Activated CD4-positive, alpha-beta memory T cell treated with anti-CD3 and anti-CD28 coated beads, Interleukin-2, amount 10 ng/mL, durations not matched to agents 7 days and 5 days (primary cell): ENCODE data around the gene ADI1. TPM values are rescaled to one million over a fixed set of nuclear protein-coding genes. Genes with fewer than 3 reads are reported as not detected.

Experiments
- CTCF ChIA-PET: fragments of 350-600 bp; sonication (Branson Sonifier 250); formaldehyde crosslinking; loops from one replicate; lab custom pipeline; 2021; ENCODE audit warnings: antibody characterized with exemption, inconsistent platforms; lab: Charles Lee
- POLR2A ChIA-PET: fragments of 350-600 bp; sonication (Branson Sonifier 250); formaldehyde crosslinking; loops from one replicate; lab custom pipeline; 2021; ENCODE audit warnings: antibody characterized with exemption; lab: Charles Lee
- DNase-seq: peaks from one replicate; pipeline ENCODE4 v3.0.0-alpha.2; 2020
- H3K27ac Mint-ChIP-seq: one replicate; pipeline ENCODE4 v1.8.0; 2021; ENCODE audit warnings: mild to moderate bottlenecking, mixed read lengths
- H3K27me3 Mint-ChIP-seq: one replicate; pipeline ENCODE4 v1.8.0; 2021; ENCODE audit warnings: mixed read lengths
- H3K36me3 Mint-ChIP-seq: one replicate; pipeline ENCODE4 v1.8.0; 2021; ENCODE audit warnings: low read depth, mixed read lengths
- H3K4me1 Mint-ChIP-seq: one replicate; pipeline ENCODE4 v1.8.0; 2021; ENCODE audit warnings: mixed read lengths
- H3K4me3 Mint-ChIP-seq: one replicate; pipeline ENCODE4 v1.8.0; 2021; ENCODE audit warnings: mild to moderate bottlenecking, mixed read lengths
- H3K9me3 Mint-ChIP-seq: one replicate; pipeline ENCODE4 v1.8.0; 2021; ENCODE audit warnings: mixed read lengths
- total RNA-seq, 2 experiments: library from RNA; stranded (reverse); gene quantifications; one replicate each; pipeline ENCODE4 v1.2.3, GENCODE V29; 2021

ADI1 gene
- total RNA-seq, 2 experiments from 2014 or later = 28.5 to 34.1 TPM

DNA sequence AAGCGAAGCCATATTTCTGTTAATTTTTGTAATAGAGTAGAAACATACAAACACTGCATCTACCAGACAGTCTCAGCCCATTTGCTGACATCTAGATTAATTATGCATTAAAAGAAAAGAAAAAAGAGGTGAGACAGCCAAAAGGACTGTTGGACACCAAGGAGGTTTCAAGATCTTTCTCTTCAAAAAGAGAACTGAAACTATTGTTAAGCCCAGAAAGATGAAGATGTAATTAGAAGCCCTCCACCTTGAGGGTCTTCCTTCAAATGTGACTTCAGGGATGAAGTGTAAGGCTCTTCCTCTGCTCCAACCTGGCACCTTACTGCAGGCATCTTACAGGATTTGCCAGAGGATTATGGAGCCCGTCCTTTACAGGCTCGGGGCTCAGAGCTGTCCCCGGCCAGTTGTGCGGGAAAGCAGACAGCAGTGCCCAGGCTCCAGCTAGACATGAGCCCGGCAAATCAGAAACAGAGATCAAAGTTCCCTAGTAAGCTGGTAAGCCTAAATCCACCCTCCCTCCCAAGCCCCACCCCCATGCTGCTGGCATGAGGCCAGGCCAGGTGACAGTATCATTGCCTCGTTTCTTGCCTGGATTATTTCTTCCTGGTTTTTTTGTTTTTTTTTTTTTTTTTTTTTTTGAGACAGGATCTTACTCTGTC is 38.9 kb downstream of the ADI1 start:
- Mint-ChIP-seq H3K27ac (no peak overlapping the region), H3K4me3 (no peak overlapping the region), H3K27me3 (no peaks in the 10 kb centered on the region), H3K9me3 (no peaks in the 10 kb centered on the region), H3K36me3 (peaks cover 15% of the 10 kb centered on the region), H3K4me1 (no peaks in the 10 kb centered on the region)
- CTCF ChIA-PET = interaction anchor here (0.7 kb wide), 2 partner anchors 11 to 95 kb away, joined by 3 read pairs; no protein-coding TSS in a partner anchor
- POLR2A ChIA-PET = no interaction called here
- no peak for DNase-seq

DNA sequence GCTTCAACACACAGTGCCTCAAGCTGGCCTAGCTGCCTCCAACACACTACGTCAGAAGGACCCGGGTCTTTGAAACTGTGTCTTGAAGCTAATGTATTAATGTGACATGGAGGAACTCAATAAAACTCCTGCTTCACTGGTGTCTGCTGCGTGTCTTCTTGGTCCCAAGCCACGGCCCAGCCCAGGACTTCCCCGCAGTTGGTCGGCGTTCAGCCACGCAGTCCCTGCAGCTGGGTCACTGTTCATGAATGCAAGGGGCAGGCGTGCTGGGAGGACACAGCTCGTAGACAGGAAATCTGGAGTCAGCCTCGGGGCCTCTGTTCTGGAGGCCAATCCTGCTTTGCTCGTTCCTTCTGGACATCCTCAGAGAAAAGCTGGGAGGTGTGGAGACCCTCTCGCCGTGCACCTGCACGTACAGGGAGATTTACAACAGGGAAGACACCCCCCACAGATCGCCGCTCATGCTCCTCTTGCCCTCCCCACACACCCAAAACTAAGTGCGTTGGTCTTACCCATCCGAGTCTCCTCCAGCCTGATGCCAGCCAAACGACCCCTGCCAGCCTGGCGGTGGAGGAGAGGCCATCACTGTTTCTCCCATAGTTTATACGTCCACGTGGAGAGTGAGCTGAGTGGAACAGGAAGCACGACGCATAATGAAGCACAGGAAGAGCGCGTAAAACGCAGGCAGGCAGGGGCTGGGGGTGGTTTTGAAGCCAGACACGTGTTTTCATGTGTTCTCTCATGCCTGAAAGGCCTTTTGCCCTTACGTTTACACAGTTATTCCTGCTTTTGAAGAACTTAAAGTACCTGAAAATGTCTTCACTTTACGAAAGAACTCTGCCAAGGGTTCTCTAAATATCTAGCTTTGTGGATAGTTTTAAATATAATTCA is 39.7 kb downstream of the ADI1 start:
- DNase-seq = no peak
- no peaks in the 10 kb centered on the region for H3K27me3 Mint-ChIP-seq
- POLR2A ChIA-PET = interaction anchor here (0.5 kb wide), 1 partner anchor 99 kb away, joined by 3 read pairs; no protein-coding TSS in a partner anchor
- no peak overlapping the region for H3K27ac Mint-ChIP-seq
- H3K36me3 Mint-ChIP-seq = peaks cover 15% of the 10 kb centered on the region
- CTCF ChIA-PET = no interaction called here
- H3K4me1 Mint-ChIP-seq = no peaks in the 10 kb centered on the region
- no peaks in the 10 kb centered on the region for H3K9me3 Mint-ChIP-seq
- no peak overlapping the region for H3K4me3 Mint-ChIP-seq

DNA sequence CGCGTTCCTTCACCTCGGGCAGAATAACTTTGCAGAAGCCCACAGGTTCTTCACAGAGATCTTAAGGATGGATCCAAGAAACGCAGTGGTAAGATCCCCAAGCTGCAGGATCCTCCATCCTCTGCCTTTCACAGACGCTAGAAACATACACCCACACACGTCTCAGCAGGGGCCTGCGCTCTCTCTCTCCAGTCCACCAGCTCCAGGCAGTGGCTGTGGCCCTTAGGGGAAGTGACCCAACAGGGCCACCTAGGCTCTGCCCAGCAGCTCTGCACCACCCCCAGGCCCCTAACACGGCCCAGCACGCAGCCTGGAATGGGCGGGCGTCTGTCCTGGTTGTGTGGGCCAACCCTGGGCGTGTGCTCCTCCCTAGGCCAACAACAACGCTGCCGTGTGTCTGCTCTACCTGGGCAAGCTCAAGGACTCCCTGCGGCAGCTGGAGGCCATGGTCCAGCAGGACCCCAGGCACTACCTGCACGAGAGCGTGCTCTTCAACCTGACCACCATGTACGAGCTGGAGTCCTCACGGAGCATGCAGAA is 40.4 kb downstream of the ADI1 start:
- Mint-ChIP-seq H3K9me3 (no peaks in the 10 kb centered on the region), H3K4me3 (no peak overlapping the region), H3K27me3 (no peaks in the 10 kb centered on the region), H3K4me1 (no peaks in the 10 kb centered on the region), H3K27ac (no peak overlapping the region), H3K36me3 (peaks cover 15% of the 10 kb centered on the region)
- DNase-seq = no peak
- POLR2A ChIA-PET = no interaction called here
- CTCF ChIA-PET = no interaction called here

DNA sequence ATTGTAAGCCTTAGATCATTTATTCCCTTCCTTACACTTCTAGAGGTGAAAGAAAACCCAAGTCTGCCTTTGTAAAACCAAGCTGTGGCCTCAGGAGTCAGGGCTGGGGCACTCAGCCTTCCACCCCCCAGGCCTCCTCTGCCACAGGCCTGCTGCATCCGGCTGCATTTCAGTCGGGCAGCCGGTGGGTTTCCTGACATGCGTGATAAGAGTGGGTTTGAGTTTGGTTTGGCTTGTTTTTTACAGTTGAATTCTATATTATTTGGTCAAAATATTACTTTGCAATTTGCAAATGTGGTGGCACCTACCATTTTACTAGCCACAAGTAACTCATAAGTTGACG is 42.4 kb downstream of the ADI1 start:
- Mint-ChIP-seq H3K27me3 (no peaks in the 10 kb centered on the region), H3K9me3 (no peaks in the 10 kb centered on the region), H3K27ac (no peak overlapping the region), H3K4me1 (no peaks in the 10 kb centered on the region), H3K36me3 (peaks cover 15% of the 10 kb centered on the region), H3K4me3 (no peak overlapping the region)
- ChIA-PET CTCF (no interaction called here), POLR2A (no interaction called here)
- no peak for DNase-seq

DNA sequence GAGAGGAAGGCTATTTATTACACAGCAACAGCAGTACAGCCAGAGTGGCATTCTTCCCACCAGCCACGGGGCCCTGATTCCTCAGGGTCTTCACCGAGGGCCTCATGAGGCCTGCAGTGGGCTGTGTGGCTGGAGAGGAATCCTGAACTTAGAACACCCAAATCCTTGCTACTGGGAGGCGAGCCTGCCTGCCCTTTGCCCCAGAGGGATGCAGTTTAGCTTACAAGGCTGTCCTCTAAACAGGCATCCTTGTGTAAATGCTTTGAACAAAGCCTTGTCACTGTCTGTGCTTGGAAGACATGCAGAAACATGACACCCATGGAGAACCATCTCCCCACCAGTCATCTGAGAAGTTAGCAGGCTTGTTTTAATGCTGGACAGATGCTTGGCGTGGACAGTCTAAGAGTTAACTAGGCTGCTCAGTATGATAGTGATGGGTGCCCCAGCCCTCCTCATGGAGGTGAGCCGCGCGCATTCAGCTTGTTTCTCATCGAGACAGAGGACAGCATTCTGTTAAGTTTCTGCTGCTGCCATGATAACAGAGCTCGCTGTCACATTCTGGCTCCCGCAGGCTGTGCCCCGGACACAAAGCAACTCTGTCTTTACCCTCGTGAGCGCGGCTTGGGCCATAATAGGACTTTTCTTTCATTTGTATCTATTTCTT is 42.9 kb downstream of the ADI1 start:
- no peak overlapping the region for H3K27ac Mint-ChIP-seq

DNA sequence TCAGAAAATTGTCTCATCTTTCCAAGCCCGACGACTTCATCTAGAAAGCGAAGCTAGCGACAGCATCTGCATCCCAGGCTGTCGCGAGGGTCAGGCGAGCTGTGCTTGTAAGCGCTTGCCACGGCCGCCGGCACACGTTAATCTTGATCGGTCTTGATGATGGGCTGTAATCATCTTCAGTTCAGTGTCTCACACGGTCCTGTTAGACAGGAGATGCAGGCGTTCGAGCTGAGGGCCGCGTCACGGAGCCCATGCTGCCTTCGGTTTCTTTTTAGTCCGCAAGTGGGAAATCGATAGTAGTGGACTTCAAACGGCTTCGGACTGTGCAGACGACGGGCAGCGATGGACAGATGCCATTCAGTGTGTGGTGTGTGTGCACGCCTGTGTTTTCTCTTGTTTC is 43.6 kb downstream of the ADI1 start:
- no peak overlapping the region for H3K27ac Mint-ChIP-seq
- no peak for DNase-seq
- H3K4me1 Mint-ChIP-seq = no peaks in the 10 kb centered on the region
- no peaks in the 10 kb centered on the region for H3K27me3 Mint-ChIP-seq
- ChIA-PET CTCF (no interaction called here), POLR2A (no interaction called here)
- H3K36me3 Mint-ChIP-seq = peaks cover 15% of the 10 kb centered on the region
- no peaks in the 10 kb centered on the region for H3K9me3 Mint-ChIP-seq
- H3K4me3 Mint-ChIP-seq = no peak overlapping the region

More for the DNA sequence above, 42.9 kb downstream of the ADI1 start:
- H3K4me1 Mint-ChIP-seq = no peaks in the 10 kb centered on the region
- no peak overlapping the region for H3K4me3 Mint-ChIP-seq
- H3K36me3 Mint-ChIP-seq = peaks cover 15% of the 10 kb centered on the region
- ChIA-PET CTCF (no interaction called here), POLR2A (no interaction called here)
- no peaks in the 10 kb centered on the region for H3K27me3 Mint-ChIP-seq
- no peaks in the 10 kb centered on the region for H3K9me3 Mint-ChIP-seq
- no peak for DNase-seq

DNA sequence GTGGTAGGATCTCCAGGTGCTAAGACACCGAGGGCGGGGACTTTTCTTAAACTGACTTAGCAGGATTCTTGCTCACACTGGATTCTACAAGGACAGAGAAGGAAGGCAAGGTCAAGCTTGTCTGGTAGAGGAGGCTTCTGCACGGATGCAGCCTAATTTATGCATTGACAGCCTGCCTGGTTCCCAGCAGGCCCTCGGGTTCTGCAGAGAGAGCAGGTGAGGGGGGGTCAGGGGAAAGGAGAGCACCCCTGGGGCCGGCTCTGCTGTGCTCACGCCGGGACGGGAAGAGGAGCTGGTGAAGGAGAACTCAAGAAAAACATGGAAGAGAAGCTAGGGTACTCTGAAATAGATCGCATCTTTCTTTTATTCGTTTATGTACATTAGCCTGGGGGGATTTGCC is 46.4 kb downstream of the ADI1 start:
- peaks cover 15% of the 10 kb centered on the region for H3K36me3 Mint-ChIP-seq
- ChIA-PET POLR2A (no interaction called here), CTCF (no interaction called here)
- no peaks in the 10 kb centered on the region for H3K4me1 Mint-ChIP-seq
- no peaks in the 10 kb centered on the region for H3K9me3 Mint-ChIP-seq
- DNase-seq = no peak
- no peak overlapping the region for H3K4me3 Mint-ChIP-seq
- no peak overlapping the region for H3K27ac Mint-ChIP-seq
- no peaks in the 10 kb centered on the region for H3K27me3 Mint-ChIP-seq

DNA sequence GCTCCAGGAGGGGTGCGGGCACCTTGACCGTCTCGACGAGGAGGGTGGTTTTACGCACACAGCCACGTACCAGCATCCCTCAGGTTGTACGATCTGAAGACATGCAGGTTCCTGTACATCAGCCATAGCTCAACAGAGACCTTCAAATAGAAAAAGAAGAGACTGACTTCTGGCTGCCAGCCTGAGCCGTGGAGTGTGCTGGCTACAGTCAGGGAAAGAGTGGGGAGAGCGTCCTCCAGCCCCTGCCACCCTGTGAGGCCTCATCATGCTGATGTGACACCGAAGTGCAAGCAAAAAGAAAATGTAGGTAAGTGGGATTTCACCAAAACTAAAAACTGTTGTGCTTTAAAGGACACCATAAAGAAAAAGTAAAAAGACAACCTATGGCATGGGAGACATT is 47.0 kb downstream of the ADI1 start:
- no peak for DNase-seq
- CTCF ChIA-PET = no interaction called here
- no peak overlapping the region for H3K27ac Mint-ChIP-seq

DNA sequence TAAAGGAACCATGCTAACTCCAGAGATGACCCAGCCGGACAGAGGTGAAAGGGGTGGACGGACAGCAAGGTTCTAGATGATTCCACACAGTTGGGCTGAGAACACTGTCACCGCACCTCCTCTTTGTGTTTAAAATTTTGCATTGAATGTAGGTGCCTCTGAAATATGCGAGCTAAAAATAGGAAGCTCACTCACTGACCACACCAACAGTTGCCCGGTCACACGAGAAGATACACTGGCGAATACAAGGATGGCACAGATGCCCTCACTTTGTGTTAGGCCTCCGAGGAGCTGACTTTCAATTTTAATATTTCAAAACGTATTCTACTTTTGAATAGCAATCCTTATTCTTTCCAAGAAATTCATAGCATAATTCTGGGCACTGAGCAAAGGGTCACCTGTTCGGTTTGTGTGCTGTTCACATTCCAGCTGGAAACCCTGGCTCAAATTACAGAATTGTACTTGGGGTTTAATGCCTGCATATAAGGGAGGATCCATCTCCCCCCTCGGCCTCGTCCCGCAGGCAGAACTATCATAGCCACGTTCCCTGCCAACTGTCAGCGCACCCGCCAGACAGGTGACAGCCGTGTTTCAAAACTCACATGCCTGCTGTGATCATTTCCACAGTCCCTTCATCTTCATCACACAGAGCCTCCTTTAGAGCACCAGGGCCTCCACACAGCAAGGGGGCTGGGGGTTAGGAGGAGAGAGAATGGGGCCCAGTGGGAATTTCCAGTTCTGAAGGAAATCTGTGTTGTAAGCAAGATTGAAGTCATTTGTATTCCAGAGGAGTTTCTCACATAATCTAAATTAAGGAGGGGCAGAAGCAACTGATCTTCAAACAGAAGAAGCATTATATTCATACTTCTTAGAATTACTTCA is 48.2 kb downstream of the ADI1 start:
- POLR2A ChIA-PET = no interaction called here
- Mint-ChIP-seq H3K36me3 (peaks cover 17% of the 10 kb centered on the region), H3K4me1 (no peaks in the 10 kb centered on the region)

More for the DNA sequence above, 47.0 kb downstream of the ADI1 start:
- no peak overlapping the region for H3K4me3 Mint-ChIP-seq
- no peaks in the 10 kb centered on the region for H3K27me3 Mint-ChIP-seq
- peaks cover 17% of the 10 kb centered on the region for H3K36me3 Mint-ChIP-seq
- no peaks in the 10 kb centered on the region for H3K4me1 Mint-ChIP-seq
- no peaks in the 10 kb centered on the region for H3K9me3 Mint-ChIP-seq
- POLR2A ChIA-PET = no interaction called here

DNA sequence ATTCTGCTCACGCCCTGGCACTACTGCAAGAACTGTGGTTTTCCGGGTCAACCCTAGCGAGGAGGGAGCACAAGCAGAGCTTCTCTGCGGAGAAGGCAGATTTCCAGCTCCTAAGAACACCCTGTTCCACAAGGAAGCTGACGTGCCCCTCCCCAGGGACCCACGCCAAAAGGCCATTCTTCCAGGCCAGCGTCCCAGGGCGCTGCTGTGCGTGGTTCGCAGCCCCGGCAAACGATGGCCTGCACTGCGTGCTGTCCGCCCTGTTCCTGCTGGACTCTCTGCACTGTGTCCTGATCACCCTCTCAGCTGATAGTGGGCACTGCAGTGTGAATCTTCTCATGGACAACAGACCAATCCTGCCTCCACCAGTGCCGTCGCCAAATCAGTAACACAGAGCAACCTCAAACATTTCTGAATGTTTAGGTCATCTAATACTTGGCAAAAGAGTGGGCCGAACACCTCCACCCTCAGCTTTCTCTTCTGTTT is 49.1 kb downstream of the ADI1 start:
- Mint-ChIP-seq H3K4me1 (no peaks in the 10 kb centered on the region), H3K4me3 (no peak overlapping the region), H3K9me3 (no peaks in the 10 kb centered on the region), H3K27me3 (no peaks in the 10 kb centered on the region), H3K36me3 (peaks cover 17% of the 10 kb centered on the region), H3K27ac (no peak overlapping the region)
- ChIA-PET POLR2A (no interaction called here), CTCF (interaction anchor here (1.3 to 1.4 kb wide), 2 partner anchors 8 to 18 kb away, joined by 3 to 5 read pairs; no protein-coding TSS in a partner anchor)
- no peak for DNase-seq

More for the DNA sequence above, 48.2 kb downstream of the ADI1 start:
- no peaks in the 10 kb centered on the region for H3K27me3 Mint-ChIP-seq
- no peak overlapping the region for H3K27ac Mint-ChIP-seq
- CTCF ChIA-PET = interaction anchor here (1.3 to 1.4 kb wide), 2 partner anchors 9 to 19 kb away, joined by 3 to 5 read pairs; no protein-coding TSS in a partner anchor
- no peak for DNase-seq
- H3K4me3 Mint-ChIP-seq = no peak overlapping the region
- no peaks in the 10 kb centered on the region for H3K9me3 Mint-ChIP-seq

DNA sequence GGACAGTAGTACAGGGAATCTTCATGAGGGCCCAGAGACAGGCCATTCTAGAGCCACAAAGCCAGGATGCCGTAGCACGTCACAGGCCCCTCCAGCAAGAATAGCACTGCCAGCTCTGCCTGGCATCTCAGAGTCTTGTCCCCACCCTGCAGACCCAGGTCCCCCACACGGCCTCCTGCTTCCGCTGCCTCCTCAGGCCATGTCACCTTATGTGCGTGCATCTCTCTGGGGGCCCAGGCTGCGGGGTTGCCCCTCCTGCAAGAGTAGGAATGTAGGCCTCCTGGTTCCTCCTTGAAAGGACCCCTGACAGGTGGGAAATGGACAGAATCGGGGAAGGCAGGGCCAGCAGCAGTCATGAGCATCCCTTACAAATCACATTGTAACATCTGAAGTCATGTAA is 49.8 kb downstream of the ADI1 start:
- no peak overlapping the region for H3K27ac Mint-ChIP-seq
- H3K27me3 Mint-ChIP-seq = no peaks in the 10 kb centered on the region
- DNase-seq = no peak
- no peaks in the 10 kb centered on the region for H3K9me3 Mint-ChIP-seq
- ChIA-PET CTCF (interaction anchor here (1.3 kb wide), 1 partner anchor 18 kb away, joined by 3 read pairs; no protein-coding TSS in a partner anchor), POLR2A (no interaction called here)
- H3K4me1 Mint-ChIP-seq = no peaks in the 10 kb centered on the region
- H3K36me3 Mint-ChIP-seq = peaks cover 17% of the 10 kb centered on the region
- H3K4me3 Mint-ChIP-seq = no peak overlapping the region

DNA sequence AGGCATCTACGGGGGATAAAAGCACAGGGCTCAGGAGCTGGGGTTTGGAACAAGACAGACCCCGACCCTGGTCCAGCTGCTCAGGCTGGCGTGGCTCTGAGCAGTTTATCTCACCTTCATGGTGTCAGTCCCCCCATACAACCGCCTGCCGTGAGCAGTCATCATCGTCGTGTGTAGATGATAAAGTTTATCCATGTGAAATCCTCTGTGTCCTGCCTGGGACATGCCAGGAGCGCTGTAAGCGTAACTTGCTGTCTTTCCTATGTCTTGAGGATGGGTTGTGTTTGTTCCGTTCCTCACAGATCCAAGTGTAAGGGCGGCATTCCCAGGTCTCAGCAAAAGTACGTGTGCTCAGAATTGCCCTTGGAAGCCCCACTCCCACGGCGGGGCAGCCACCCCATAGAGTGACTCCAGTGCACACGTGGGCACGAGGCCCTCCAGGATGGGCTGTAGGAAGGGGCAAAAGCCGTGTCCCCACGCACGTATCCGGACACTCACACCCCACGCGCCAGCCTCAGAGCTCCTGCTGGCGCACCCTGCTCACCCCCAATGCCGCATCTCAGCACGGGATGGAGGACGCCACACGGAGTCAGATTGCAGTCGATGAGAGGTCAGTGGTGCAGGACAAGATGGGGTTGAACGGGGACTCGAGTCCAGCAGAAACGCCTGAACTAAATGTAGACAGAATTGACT is 50.9 kb downstream of the ADI1 start:
- Mint-ChIP-seq H3K27ac (no peak overlapping the region), H3K27me3 (no peaks in the 10 kb centered on the region), H3K9me3 (no peaks in the 10 kb centered on the region), H3K36me3 (peaks cover 21% of the 10 kb centered on the region), H3K4me3 (no peak overlapping the region), H3K4me1 (no peaks in the 10 kb centered on the region)
- DNase-seq = no peak
- CTCF ChIA-PET = no interaction called here
- POLR2A ChIA-PET = no interaction called here
